ENCODE results near the gene NBDY.

- TF ChIP-seq, protein P1, sequence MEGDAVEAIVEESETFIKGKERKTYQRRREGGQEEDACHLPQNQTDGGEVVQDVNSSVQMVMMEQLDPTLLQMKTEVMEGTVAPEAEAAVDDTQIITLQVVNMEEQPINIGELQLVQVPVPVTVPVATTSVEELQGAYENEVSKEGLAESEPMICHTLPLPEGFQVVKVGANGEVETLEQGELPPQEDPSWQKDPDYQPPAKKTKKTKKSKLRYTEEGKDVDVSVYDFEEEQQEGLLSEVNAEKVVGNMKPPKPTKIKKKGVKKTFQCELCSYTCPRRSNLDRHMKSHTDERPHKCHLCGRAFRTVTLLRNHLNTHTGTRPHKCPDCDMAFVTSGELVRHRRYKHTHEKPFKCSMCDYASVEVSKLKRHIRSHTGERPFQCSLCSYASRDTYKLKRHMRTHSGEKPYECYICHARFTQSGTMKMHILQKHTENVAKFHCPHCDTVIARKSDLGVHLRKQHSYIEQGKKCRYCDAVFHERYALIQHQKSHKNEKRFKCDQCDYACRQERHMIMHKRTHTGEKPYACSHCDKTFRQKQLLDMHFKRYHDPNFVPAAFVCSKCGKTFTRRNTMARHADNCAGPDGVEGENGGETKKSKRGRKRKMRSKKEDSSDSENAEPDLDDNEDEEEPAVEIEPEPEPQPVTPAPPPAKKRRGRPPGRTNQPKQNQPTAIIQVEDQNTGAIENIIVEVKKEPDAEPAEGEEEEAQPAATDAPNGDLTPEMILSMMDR (conservative IDR thresholded peaks at IDR 0.05; ENCODE audit: low read length), result no peak
- TF ChIP-seq EZH2phosphoT487 (IDR thresholded peaks at IDR 0.05; ENCODE audit: borderline replicate concordance, low read depth, low read length), result no peak
Observed at GRCh38 chrX:56813318-56813837, 84.3 kb downstream of the NBDY start.
